ENCODE measurements around the gene KAZN.

KAZN gene

DNA sequence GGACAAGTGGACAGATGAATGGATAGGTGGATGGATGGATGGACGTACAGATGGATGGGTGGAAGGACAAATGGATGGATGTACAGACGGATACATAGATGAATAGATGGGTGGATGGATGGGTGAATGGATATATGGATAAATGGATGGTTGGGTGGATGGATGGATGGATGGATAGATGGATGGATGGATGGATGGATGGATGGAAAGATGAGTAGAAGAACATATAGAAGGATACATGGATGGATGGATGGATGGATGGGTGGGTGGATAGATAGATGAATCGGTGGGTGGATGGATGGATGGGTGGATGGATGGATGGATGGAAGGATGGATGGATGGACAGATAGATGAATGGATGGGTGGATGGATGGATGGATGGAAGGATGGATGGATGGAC lies 274.3 kb downstream of the KAZN start:
- no peak for DNase-seq

DNA sequence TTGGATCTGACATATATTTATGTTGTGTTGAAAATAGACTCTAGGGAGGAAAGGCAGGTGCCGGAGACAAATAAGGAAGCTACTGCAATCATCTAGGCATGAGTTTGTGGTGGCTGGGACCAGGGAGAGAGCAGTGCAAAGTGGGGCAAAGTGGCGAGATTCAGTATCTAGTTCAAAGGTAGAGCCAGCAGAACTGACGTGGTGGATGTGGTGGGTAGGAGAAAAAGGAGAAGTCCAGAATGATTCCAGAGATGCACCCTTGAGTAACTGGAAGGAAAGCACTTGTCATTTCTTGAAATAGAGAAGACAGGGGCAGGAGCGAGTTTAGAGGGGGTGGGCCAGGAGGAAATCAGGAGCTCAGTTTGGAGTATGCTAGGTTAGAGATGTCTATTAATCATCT lies 275.2 kb downstream of the KAZN start:
- no peak for DNase-seq

DNA sequence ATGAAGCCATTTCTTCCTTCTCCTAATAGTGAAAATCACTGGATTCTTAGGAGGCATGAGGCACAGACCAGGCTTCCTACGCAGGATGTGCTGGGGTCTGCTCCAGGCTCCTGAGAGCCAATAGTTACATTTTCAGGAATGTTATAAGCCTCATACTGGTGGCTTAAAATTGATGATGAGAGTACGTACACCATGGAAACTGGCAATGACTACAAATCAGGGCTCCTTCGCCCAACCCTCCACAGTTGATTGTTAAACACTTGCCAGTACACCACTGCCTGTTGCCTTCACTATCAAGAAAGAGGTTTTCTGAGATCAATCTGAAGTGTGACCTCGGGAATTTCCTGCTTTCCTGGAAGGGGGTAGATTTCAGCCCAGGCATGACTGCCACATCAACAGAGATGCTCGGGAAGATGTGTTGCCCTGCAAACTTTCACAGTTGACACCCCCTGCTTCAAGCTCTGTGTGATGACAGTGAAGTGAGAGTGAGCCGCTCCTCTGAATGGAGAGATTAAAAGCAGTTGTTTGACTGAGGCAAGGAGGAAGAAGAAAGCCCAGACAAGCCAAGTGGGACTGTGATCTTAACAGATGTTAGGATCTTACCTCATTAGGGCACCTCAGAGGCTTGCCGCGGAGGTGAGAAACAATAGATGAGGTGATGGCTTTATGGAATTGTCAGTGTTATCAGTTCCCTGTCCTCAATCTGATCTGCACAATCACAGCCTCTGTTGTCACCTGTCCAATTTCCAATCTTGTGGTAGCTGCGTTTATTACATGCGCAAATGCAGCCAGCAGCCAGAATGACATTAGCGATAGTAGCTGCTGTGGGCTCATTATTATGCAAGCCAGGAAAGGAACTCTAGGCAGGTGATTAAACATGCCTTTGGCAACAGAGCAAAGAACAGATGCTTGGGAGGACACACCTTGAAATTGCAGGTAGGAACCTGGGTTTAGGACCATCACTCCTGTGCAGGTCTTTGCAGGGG lies 277.3 kb downstream of the KAZN start:
- no peak for DNase-seq

DNA sequence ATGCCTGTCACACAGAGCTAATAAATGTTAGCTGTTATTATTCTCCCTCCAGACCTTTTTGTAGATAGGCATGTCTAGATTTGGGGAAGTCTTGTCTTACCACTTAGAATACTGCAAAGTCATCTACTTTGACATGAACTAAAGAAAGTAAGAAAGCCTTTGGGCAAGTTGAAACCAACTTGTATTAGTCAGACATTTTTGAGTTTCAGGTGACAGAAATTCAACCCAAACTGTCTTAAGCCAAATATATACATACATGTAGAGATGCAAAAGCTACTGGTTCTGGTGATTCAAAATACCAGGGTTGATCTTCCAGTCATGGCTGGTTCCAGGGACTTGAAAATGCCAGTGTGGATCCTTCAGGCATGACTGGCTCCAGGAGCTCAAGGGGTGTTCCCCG lies 278.3 kb downstream of the KAZN start:
- DNase-seq = no peak

DNA sequence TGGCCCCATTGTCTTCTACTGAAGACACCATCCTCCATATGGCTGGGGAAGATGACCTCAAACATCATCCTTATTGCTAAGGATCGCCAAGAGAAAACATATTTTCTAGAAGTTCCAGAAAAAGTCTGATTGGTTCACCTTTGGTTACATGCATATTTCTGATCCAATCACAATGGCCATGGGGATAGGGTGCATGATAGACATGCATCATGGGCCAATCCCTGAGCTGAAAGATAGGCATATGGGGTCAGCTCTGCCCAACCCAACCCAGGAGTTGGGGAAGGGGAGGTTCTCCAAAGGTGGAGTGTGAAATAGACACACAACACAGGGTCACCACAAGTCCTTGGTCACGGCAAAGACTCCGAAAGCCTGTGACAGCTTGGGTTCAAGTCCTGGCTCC lies 278.7 kb downstream of the KAZN start:
- no peak for DNase-seq

DNA sequence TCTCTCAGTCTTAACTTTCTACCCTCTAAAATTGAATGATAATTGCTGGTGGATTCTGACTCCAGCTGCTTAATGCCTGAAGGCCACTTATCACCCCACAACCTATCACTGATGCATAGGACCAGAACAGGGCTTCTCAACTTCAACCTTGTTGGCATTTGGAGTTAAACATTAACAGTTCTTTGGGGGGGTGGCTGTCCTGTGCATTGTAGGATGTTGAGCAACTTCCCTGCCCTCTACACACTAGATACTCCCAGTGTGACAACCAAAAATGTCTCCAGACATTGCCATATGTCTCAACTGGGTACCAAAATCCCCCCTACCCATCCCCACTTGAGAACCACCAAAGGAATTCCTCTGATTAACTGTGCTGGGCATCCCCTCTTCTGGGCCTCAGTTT lies 279.6 kb downstream of the KAZN start:
- DNase-seq = no peak

DNA sequence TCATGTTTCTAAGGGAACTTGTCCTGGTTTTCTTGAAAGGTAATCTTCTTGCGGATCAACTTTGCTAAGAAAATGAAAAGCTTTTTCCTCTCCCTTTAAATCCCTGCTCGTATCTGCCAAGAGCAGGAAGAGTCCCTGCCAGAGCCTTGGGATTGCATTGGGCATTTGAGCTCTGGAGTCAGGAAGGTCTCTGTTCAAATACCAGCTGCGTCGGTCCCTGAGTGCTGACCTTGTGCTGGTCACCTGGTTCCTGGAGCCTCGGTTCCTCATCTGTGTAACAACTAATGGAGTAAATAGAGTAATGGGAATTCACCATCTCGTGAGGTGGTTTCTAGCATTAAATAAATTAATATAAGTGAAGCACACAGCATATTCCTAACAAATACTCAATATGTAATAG lies 280.5 kb downstream of the KAZN start:
- DNase-seq = no peak

DNA sequence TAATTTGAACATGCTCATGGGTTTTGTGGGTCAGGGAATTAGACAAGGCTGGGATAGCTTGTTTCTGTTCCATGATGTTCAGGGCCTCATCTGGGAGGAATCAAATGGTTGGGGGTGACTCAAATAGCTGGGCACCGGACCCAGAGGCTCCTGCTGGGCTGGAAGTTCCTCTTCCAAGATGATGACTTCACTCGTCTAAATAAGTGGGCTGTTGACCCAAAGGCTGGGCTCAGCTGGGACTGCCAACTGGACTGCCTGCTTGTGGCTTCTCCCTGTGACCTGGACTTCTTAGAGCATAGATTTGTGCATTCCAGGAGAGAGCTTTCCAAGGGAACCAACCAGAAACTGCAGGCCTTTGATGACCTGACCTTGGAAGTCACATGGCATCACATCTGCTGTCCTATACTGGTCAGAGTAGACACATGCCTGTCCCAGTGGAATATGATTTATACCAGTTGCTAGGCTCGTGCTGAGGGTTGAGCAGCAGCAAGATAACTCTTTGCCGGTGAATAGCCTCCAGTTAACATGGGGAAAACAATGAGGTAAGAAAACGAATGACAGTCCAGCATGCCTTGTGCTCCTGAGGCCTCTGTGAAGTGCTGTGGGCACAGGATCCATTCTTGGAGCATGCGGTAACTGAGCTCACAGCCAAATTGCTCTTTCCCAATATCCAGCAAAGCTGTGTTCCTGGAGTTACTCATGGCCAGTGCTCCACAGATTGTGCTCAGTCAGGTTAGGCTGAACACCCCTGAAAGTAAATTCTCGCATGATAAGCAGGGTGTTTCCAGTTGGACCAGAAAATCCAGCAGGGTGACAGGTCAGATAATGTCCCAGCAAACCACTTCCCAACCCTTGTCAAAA lies 282.2 kb downstream of the KAZN start:
- no peak for DNase-seq

DNA sequence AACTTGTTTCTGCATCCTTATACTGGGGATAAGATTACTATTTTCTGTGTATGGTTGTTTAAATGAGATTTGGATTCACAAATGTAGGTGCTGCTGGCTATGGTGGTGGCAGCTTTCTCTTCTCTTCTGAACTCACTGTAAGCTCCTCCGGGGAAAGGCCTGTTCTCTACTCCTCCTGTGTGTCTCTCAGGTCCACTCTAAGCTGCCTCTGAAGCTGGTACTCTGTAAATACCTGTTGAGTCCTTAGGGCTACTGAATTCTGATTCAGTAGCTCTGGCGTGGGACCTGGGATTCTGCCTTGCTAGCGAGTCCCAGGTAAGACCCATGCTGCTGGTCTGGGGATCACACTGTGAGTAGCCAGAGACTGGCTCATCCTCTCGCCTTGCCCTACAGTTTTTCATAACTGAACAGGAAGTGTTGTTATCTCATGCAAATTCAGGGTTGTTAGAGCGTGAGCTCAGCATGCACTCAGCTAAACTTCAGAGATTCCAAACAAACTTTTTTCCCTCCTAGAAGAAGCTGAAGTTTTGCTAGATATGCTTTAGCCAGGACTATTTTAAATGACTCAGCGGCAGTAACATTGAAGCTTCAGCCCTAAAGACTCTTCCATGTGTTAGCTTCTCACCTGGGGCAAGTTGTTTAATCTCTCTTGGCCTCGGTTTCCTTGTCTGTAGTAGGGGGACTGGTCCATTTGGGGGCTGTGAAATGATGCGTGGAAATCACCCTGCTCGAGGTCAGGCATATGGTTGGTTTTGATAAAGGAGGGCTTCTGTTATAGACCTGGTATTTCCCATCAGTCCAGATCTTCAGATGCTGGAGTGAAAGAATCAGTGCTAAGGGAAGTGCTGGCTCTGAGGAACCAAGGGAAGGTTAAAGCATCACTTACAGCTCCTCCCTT lies 283.5 kb downstream of the KAZN start:
- no peak for DNase-seq

DNA sequence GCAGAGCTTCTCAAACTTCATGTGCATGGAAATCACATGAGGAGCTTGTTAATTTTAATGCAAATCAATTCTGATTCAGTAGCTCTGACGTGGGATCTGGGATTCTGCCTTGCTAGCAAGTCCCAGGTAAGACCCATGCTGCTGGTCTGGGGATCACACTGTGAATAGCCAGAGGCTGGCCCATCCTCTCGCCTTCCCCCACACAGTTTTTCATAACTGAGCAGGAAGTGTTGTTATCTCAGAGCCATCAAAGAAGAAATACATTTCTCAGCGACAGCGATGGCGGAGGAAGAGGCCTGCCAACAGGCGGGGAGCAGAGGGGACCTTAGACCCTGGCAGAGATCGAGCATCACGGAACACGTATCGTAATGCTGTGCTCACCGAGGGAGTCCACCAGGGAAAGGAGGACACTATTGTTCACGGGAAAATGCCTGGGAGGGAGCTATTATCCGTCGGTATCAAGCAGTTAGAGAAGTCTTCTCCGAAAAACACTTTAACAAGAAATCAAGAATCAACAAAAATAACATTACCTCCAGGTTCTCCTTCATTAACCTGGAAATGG lies 286.2 kb downstream of the KAZN start:
- no peak for DNase-seq

DNA sequence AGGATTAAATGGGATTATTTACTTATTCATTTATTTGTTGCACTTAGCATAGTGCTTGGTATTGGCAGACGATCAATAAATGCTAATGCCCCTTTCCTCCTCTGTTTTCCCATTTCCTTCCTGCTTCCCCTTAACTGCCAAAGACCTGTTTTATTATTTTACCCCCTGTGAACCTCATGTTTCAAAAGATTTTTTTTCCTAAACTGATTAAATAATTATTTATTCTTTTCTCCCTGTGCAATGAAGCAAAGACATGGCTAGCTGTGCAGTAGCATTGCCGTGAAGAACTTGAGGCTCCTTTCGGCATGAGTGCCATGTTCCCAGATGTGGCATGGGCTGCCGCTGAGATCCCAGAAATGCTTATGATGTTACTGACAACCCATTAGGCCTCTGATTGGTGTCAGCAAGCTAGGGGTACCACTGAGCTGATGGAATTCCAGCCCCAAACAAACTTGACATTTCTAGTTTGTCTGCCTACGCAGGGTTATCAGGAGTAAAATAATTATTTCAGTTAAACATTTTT lies 288.6 kb downstream of the KAZN start:
- DNase-seq = no peak

DNA sequence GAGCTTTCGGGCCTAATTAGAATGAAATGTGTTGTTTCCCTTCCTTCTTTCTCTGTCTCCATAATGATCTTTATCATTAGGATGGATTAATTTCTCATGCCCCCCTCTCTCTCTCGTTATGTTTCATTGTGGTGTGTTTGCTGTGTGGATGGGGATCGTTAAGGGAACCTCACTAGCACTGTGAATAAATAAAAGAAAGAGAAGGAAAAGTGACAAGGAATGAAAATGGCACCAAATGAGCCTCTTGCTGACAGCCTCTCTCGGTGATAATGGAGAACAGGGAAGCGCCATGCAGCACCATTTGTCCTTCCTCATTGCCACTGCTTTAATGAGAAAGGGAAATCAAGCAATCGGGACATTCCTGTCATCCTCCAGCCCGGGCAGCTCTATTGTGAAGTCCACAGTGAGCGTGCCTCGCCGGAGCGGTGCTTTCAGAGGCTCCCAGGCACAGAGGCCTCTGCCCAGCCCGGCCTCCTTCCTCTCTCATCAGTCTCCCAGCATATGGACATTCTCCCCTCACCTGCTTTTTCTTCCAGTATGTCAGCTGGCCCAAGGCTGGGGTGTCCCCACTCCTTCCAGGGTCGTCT lies 289.4 kb downstream of the KAZN start:
- DNase-seq = no peak

DNA sequence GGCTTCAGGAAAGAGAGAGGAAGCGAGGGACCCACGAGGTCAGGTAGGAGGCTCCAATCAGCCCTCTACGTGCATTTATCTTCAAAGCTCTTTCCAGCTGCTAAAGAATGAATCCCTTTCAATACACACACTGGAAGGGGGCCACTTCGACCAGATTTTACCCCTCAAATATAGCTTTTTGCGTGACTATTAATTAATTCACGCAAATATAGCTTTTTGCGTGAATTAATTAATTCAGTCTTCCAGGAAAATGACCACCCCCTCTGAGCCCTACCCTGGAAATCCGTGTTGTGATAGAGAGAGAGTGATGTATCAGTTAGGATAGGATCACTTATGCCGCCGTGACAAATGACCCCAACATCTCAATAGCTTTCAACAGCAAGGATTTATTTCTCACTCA lies 289.9 kb downstream of the KAZN start:
- no peak for DNase-seq

DNA sequence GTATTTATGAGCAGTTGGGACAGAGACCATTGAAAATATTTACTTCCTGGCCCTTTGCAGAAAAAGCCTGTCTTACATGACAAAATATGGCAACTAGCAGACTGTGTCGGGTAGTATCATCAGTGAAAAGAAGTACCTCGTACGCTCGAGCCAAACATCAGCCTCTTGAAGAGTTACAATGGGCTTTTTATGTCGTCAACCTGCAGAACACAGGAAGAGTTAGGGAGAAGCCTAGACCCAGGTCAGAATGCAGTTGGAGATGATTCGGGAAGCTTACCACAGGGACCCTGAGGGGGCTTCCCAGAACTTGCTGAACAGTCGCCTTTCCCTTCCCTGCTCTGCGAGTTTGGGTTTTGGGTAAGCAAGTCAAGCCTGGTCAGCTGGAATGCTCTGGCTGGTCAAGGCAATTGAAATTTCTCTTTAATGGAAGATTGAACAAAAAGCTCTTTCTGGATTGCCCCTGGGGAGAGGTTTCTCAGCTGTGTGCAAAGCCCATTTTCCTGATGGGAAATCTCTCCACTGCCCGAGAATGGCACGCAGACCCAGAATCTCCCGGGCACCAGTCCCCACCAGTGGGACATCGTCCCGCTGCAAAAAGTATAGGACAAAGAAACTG lies 291.4 kb downstream of the KAZN start:
- no peak for DNase-seq

DNA sequence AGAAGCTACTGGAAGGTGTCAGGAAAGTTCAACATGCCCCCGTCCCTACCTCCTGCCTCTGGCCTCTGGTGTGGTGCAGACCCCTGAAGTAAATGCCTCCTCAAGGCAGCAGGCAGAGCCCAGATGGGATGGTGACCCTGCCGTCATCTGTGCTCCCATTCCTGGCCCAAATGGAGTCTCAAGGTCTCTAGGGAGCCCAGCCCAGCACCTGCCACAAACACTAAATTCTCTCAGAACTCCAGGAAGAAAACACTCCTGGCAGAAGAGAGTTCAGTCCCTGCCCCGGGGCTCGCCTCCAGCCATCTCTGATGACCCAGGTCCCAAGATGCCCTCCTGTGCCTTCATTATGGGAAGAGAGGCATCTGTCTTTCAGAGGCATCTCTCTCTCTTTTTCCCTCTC lies 293.5 kb downstream of the KAZN start:
- DNase-seq = no peak

DNA sequence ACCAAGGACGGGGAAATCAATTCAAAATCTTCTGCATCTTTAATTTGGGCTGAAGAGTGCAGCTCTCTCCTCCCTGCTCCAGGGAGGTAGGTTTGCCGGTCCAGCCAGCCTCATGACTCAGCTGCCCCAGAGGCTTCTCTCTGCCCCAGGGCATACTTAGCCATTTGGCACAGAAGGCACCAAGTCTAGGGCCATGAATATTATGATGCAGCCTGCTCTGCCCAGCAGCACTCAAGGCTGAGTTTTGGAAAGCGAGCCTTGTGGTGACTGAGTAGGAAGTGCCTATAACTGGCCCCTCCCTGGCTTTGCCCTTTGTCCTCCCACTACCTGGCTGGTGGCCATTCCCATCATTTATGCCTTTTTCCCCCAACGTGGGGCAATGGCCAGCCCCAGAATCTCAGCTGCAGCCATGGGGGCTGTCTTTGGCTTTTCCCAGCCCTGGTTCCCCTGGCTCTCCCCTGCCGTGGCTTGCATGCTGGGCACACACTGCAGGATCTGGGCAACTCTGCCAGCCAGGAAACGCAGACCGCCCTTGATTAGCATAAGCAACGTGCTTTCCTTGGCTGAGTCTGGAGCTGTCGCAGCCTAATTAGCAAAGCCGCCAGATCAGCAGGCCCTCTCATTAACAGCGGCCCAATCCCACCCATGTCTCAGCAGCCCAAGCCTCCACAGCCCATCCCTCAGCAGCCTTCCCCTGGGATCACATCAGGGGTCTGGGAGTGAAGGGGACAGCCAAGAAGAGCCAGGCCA lies 296.5 kb downstream of the KAZN start:
- DNase-seq = no peak

DNA sequence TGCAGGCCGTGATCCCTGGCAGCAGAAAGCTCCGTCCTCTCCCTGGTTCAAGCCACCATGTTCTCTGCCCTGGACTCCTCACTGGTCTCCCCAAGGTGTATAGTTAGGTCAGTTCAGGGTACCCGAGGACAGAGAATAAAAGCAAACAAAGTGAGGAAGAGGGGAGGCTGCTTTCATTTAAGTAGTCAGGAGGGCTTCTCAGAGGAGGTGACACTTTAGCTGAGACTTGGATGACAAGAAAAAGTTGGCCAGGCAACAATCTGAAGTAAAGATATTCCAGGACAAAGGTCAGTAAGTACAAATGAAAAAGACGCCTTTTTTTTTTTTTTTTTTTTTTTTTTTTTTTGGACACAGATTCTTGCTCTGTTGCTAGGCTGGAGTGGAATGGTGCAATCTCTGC lies 297.2 kb downstream of the KAZN start:
- no peak for DNase-seq

DNA sequence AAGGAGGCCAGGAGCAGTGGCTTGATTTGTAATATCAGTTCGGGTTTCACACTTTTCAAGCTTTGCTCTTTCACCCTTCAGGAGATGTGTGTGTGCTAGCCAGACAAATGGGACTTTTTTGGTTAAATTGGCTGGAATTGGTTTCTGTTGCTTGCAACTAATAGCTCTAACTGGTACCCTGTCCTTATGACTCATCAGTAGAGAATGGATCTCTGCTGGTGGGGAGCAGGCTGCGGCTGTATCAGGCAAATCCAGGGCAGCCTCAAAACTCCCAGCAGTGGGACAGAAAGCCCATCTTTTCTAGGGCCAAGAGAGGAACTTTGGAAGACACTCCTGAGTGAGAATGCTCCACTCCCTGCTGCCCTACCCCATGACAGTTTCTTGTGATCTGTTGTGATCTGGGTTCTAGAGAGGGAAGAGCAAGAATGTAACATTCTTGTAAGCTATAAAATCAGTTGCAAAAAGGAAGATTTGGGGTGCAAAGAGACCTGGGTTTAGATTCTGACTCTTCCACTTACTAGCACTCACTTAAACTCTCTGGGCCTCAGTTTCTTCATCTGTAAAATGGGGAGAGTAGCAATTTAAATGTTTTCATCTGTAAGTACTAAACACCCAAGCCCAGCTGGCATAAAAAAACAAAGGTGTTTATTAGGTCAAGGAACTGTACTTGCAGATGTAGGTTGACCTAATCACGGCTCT lies 298.0 kb downstream of the KAZN start:
- DNase-seq = no peak

DNA sequence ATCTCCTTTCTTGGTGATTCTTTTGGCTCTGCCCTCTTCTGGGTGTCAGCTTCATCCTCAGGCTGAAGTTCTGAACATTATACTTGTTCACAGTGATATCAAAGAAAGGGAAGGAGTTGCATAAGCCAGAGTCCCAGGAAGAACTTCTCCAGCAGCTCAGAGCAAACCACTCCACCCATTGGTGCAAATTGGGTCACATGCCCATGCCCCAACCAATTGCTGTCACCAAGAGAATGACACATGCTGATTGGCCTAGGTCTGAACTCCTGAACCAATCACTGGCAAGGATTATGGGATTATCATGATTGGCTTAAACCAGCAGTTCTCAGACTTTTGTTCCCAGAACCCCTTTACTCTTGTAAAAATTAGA lies 298.6 kb downstream of the KAZN start:
- no peak for DNase-seq

DNA sequence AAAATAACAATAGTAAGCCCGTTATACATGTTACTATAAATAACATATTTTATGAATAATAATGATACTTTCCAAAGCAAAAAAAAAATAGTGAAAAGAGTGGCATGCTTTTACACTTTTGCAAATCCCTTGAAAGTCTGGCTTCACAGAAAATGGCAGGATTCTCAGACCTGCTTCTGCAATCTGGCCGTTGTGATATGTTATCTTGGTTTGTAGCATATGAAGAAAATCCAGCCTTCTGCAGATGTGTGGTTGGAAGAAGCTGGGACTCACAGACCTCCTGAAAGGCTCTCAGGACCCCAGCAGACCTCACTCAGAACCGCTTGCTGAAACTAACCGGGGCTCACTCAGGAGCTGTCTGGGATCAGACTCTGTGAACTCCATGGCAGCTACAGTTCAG lies 299.1 kb downstream of the KAZN start:
- no peak for DNase-seq
